ENCODE measurements around the gene MCCD1.

Gene MCCD1

DNA sequence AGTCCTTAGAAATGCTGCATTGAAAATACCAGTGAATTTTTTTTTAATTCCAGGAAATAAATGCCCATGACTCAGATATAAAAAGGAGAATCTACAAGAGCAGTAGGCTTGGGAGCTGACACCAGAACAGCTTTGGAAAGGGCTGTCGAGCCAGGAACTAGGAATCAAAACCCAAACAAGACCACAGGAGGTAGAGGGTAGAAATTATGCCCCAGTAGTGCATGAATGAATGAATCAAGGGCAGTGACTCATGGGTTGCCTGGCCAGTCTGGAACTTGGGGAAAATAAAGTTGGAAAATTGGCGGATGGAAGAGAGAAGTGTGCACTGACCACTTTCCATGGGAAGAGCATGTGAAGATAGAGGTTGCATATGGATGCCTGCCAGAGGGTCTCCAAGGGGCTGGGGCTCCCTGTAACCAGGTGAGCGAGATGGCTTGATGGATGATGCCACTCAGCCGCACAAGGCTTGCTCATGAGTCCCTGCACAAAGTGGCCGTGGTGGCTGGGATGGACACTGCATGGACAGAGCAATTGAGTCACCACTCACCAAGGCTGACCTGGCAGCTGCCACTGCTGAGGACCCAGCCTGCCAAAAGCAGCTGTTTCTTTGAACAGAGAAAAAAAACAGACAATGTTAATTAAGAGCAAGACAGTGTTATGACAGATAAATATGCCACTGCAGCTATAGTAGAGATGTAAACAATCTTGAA is 15.2 kb upstream of the MCCD1 start:
- no peak for FAIRE-seq

DNA sequence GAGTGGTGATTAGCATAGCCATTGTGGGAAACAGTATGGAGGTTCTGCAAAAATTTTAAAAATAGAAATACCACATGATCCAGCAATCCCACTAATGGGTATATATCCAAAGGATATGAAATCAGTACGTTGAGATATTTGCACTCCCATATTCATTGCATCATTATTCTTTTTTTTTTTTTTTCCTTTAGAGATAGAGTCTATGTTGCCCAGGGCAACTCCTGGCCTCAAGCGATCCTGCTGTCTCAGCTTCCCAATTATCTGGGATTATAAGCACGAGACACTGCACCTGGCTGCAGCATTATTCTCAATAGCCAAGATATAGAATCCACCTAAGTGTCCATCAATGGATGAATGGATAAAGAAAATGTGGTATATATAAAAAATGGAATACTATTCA is 6.9 kb upstream of the MCCD1 start:
- no peak for FAIRE-seq

- no peak for FAIRE-seq
Observed at GRCh38 chr6:31525553-31525931, 3.2 kb upstream of the MCCD1 start.

- FAIRE-seq: no peak
Observed at GRCh38 chr6:31525932-31526591, 2.7 kb upstream of the MCCD1 start.

DNA sequence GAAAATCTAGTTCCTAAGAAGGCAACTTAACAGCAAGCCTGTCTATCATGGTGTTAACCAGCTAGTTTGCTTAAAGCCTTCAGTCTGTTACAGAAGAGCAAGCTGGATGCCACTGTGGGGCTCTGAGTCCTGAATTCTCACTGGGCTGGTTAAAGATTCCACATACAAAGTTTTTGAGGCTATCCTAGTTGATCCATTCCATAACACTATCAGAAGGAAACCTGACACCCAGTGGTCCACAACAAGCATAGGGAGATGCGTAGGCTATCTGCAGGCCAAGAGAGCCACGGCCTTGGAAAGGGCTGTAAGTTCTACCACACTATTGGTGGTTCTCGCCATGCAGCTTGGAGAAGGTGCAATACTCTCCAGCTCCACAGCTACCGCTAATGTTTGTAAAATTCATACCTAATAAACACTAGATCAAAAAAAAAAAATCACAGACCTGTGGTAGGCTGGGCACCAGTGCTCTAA is 420 bp upstream of the MCCD1 start:
- FAIRE-seq: no peak

DNA sequence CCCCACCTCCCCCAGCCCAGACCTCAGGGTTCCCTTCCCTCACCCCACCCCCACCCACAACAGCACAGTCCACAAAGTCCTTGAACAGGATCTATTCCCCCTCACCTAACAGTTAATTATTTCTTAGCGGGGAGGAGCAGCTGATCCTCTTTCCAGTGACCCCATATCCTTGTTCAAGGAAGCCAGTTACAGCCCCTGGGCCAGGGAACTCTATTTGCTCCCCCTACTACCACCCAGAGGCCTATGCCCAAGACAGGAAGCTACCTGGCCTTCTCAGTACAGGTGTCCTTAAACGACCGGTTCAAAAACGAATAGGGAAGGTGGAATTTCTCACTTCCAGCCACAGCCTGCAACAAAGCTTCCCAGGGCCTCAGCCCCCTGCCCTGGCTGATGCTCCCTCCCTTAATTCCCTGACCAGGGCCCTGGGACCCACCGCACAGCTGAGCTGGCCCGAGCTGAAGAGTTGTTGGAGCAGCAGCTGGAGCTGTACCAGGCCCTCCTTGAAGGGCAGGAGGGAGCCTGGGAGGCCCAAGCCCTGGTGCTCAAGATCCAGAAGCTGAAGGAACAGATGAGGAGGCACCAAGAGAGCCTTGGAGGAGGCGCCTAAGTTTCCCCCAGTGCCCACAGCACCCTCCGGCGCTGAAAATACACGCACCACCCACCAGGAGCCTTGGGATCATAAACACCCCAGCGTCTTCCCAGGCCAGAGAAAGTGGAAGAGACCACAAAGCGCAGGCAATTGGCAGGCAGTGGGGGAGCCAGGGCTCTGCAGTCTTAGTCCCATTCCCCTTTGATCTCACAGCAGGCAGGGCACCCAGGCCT is 778 bp downstream of the MCCD1 start:
- no peak for FAIRE-seq

DNA sequence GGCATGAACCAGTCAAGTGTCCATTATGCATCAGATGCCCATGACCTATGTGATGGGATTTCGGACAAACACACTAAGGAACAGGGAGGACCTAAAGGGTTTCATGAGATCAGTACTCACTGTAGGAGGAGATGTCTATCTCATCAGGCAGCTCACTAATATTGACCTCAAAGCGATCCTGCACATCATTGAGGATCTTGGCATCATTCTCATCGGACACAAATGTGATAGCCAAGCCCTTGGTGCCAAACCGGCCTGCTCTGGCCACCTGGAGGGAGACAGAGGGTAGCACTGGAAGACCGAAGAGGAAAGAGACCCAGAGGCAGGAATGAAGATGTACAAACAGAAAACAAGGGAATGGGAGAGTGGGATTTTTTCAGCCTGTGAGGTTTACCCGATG is 1.9 kb downstream of the MCCD1 start:
- no peak for FAIRE-seq

- FAIRE-seq: no peak
Observed at GRCh38 chr6:31531162-31531561, 2.4 kb downstream of the MCCD1 start.

GRCh38 chr6:31531771-31532643 is 3.2 kb downstream of the MCCD1 start:
- FAIRE-seq: no peak

GRCh38 chr6:31532644-31533454 is 4.1 kb downstream of the MCCD1 start:
- no peak for FAIRE-seq

DNA sequence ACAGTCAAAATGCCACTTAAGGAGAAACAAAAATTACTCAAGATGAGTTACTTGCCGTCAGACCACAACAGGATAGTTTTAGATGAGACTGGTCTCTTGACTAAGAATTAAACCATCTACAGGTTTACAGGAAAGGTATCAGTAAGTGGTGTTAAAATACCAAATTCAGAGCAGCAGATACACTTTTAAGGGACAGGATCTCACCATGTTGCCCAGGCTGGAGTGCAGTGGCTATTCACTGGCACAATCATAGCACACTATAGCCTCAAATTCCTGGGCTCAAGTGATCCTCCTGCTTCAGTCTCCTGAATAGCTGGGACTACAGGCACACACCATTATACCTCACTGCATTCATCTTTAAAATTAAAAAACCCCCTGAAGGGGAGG is 4.7 kb downstream of the MCCD1 start:
- no peak for FAIRE-seq

- FAIRE-seq: no peak
Observed at GRCh38 chr6:31534011-31534410, 5.2 kb downstream of the MCCD1 start.

GRCh38 chr6:31534521-31535040 is 5.8 kb downstream of the MCCD1 start:
- no peak for FAIRE-seq

- FAIRE-seq: no peak
Observed at GRCh38 chr6:31535538-31536324, 7.0 kb downstream of the MCCD1 start.

DNA sequence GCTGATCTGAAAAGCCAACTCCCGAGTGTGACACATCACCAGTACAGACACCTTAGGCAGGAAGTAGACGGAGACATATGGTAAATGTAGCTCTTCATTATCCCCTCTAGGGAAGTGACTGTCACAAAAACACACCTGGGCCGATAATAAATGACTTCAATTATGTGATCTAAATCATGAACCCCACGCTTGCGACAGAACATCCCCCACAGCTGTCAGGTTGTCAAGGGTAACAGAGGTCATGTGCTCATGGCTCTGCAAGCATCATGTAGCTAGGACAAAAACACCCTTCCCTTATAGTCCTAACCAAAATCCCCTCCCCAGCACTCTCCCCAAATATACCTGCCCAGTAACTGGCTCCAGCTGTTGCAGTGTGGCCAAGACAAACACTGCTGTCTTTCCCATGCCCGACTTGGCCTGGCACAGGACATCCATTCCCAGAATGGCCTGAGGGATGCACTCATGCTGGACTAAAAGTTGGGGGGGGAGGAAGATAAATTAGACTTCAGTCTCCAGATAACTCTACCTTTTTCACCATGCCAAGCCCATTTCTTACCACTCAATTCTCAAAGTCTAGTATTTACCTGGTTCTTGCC is 10.1 kb downstream of the MCCD1 start:
- FAIRE-seq: no peak

GRCh38 chr6:31540640-31541039 is 11.9 kb downstream of the MCCD1 start:
- no peak for FAIRE-seq

DNA sequence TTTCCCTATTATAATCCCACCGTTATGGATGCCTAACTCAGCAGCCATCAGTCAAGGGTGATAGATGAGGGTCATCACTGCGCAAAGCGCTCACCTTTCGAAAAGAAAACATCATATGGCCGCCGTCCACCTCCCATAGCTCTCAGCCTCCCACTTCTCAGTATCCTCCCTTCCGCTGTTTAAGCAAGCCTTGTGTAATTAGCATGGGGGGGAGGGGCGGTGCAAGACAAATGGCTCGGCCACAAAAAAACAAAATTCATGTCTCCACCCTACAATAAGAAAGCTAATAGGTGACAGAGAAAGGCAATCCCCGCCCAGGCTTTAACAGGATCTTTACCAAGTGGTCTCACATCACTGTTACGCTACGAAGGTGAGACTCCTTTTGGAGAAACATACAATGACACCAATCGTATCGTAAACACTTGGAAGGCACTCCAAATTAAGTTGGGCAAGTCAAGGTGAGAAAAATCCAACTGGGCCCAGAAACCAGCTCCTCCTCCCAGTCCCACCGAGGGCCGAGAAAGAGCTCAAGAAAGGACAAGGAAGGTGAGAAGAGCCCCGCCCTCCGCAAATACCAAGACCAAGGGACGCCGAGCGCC is 12.4 kb downstream of the MCCD1 start:
- FAIRE-seq: no peak

DNA sequence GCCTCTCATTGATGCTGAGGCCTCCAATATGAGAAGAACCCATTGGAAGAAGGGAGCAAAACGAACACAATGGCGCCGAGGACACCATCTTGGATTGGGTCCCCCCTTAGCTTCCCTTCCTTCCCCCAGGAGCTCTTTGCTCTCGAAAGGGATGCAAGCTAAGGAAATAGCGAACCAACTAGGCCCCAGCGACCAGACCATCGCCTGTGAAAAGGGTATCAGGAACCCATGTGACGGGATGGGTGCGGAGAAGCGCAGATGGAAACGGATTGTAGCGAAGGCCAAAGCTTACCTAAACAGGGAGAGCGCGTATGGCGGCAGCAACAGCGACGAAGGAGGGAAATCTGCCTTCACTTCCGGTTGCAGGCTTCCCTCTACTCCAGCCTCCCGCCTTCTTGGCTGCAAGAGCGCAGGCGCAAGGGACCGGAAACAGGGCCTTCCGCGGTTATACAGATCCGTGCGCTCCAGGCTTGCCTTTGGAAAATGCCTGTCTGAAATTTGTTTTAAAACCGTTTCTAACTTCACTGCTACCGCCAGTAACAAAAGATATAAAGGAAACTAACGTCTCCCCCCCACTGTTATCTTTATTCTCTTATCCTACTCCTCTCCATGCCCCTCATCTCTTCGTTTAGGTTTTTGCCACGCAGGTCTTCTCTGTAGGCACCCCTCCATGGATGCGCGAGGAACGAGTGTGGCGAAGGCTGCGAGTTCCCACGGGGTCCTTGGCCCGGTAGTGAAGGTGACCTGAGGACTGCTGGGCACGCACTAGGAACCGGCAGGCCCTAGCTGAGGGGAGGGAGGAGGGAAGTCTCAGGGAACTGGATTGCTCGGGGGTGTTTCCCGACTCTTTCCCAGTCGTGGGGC is 13.1 kb downstream of the MCCD1 start, which contains the start of gene DDX39B:
DDX39B (minus strand) TSS at position 346 of the 864 bp plus-strand sequence. CDS start 1,471 bp downstream, outside the sequence.
- FAIRE-seq: peak; percentile 47

- FAIRE-seq: no peak
Observed at GRCh38 chr6:31543639-31544038, 14.9 kb downstream of the MCCD1 start.

Data from TTC549 (cell line).